ENCODE results near the gene RAB3GAP1.
"Not testable (repeated sequence)": the region's sequence is repeated elsewhere in the genome, so short reads cannot be mapped to it uniquely, and the experiment has no call there.

Gene RAB3GAP1

GRCh38 chr2:135089597-135089996 is 37.5 kb downstream of the RAB3GAP1 start:
- H3K4me3 ChIP-seq (ENCODE audit: low read length in 2 of 2); H3K9ac ChIP-seq (ENCODE audit: low read length in 2 of 2); H3K36me3 ChIP-seq (ENCODE audit: control insufficient read depth in 2 of 2, insufficient read depth in 2 of 2, low read length in 2 of 2); H3K4me1 ChIP-seq (ENCODE audit: control insufficient read depth, insufficient read depth, low read length); H3K27ac ChIP-seq (ENCODE audit: low read length); H3K9me3 ChIP-seq (ENCODE audit: control insufficient read depth in 2 of 2, low read length in 2 of 2); H3K27me3 ChIP-seq (ENCODE audit: control insufficient read depth in 1 of 2, insufficient read depth in 2 of 2, low read length in 2 of 2): not testable (repeated sequence)

GRCh38 chr2:135091681-135092080 is 39.6 kb downstream of the RAB3GAP1 start:
- Histone ChIP-seq H3K9me3 (ENCODE audit: control insufficient read depth in 2 of 2, low read length in 2 of 2) (no peaks in the 10 kb centered on the region), H3K4me1 (ENCODE audit: control insufficient read depth, insufficient read depth, low read length) (no peaks in the 10 kb centered on the region), H3K36me3 (ENCODE audit: control insufficient read depth in 2 of 2, insufficient read depth in 2 of 2, low read length in 2 of 2) (peaks cover 5 to 6% of the 10 kb centered on the region in 2 donors), H3K27me3 (ENCODE audit: control insufficient read depth in 1 of 2, insufficient read depth in 2 of 2, low read length in 2 of 2) (no peaks in the 10 kb centered on the region), H3K4me3 (ENCODE audit: low read length in 2 of 2) (no peak overlapping the region), H3K9ac (ENCODE audit: low read length in 2 of 2) (no peak overlapping the region), H3K27ac (ENCODE audit: low read length) (no peak overlapping the region)

- peaks cover 5 to 6% of the 10 kb centered on the region in 2 donors for H3K36me3 ChIP-seq (ENCODE audit: control insufficient read depth in 2 of 2, insufficient read depth in 2 of 2, low read length in 2 of 2)
- no peak overlapping the region for H3K27ac ChIP-seq (ENCODE audit: low read length)
- H3K4me1 ChIP-seq (ENCODE audit: control insufficient read depth, insufficient read depth, low read length): no peaks in the 10 kb centered on the region
- H3K9ac ChIP-seq (ENCODE audit: low read length in 2 of 2): no peak overlapping the region
- H3K4me3 ChIP-seq (ENCODE audit: low read length in 2 of 2): no peak overlapping the region
- no peaks in the 10 kb centered on the region for H3K27me3 ChIP-seq (ENCODE audit: control insufficient read depth in 1 of 2, insufficient read depth in 2 of 2, low read length in 2 of 2)
- no peaks in the 10 kb centered on the region for H3K9me3 ChIP-seq (ENCODE audit: control insufficient read depth in 2 of 2, low read length in 2 of 2)
Observed at GRCh38 chr2:135093193-135093592, 41.1 kb downstream of the RAB3GAP1 start.

- H3K27ac ChIP-seq (ENCODE audit: low read length): no peak overlapping the region
- H3K4me3 ChIP-seq (ENCODE audit: low read length in 2 of 2): no peak overlapping the region
- H3K4me1 ChIP-seq (ENCODE audit: control insufficient read depth, insufficient read depth, low read length): no peaks in the 10 kb centered on the region
Observed at GRCh38 chr2:135093670-135094330, 41.7 kb downstream of the RAB3GAP1 start.

GRCh38 chr2:135094508-135094907 is 42.4 kb downstream of the RAB3GAP1 start:
- Histone ChIP-seq H3K36me3 (ENCODE audit: control insufficient read depth in 2 of 2, insufficient read depth in 2 of 2, low read length in 2 of 2) (peaks cover 5 to 6% of the 10 kb centered on the region in 2 donors), H3K9ac (ENCODE audit: low read length in 2 of 2) (no peak overlapping the region), H3K27ac (ENCODE audit: low read length) (no peak overlapping the region), H3K9me3 (ENCODE audit: control insufficient read depth in 2 of 2, low read length in 2 of 2) (no peaks in the 10 kb centered on the region), H3K4me3 (ENCODE audit: low read length in 2 of 2) (no peak overlapping the region), H3K27me3 (ENCODE audit: control insufficient read depth in 1 of 2, insufficient read depth in 2 of 2, low read length in 2 of 2) (no peaks in the 10 kb centered on the region), H3K4me1 (ENCODE audit: control insufficient read depth, insufficient read depth, low read length) (no peaks in the 10 kb centered on the region)

More at GRCh38 chr2:135093670-135094330, 41.7 kb downstream of the RAB3GAP1 start:
- Histone ChIP-seq H3K36me3 (ENCODE audit: control insufficient read depth in 2 of 2, insufficient read depth in 2 of 2, low read length in 2 of 2) (peaks cover 5 to 6% of the 10 kb centered on the region in 2 donors), H3K9me3 (ENCODE audit: control insufficient read depth in 2 of 2, low read length in 2 of 2) (no peaks in the 10 kb centered on the region), H3K27me3 (ENCODE audit: control insufficient read depth in 1 of 2, insufficient read depth in 2 of 2, low read length in 2 of 2) (no peaks in the 10 kb centered on the region), H3K9ac (ENCODE audit: low read length in 2 of 2) (no peak overlapping the region)

GRCh38 chr2:135095591-135095990 is 43.5 kb downstream of the RAB3GAP1 start:
- H3K9ac ChIP-seq (ENCODE audit: low read length in 2 of 2): no peak overlapping the region
- no peaks in the 10 kb centered on the region for H3K27me3 ChIP-seq (ENCODE audit: control insufficient read depth in 1 of 2, insufficient read depth in 2 of 2, low read length in 2 of 2)
- no peak overlapping the region for H3K27ac ChIP-seq (ENCODE audit: low read length)
- H3K4me1 ChIP-seq (ENCODE audit: control insufficient read depth, insufficient read depth, low read length): no peaks in the 10 kb centered on the region
- H3K9me3 ChIP-seq (ENCODE audit: control insufficient read depth in 2 of 2, low read length in 2 of 2): no peaks in the 10 kb centered on the region
- H3K4me3 ChIP-seq (ENCODE audit: low read length in 2 of 2): no peak overlapping the region
- H3K36me3 ChIP-seq (ENCODE audit: control insufficient read depth in 2 of 2, insufficient read depth in 2 of 2, low read length in 2 of 2): peaks cover 5 to 6% of the 10 kb centered on the region in 2 donors

GRCh38 chr2:135096665-135097446 is 44.8 kb downstream of the RAB3GAP1 start:
- H3K4me1 ChIP-seq (ENCODE audit: control insufficient read depth, insufficient read depth, low read length): no peaks in the 10 kb centered on the region
- H3K9ac ChIP-seq (ENCODE audit: low read length in 2 of 2): no peak overlapping the region
- H3K27ac ChIP-seq (ENCODE audit: low read length): no peak overlapping the region
- H3K9me3 ChIP-seq (ENCODE audit: control insufficient read depth in 2 of 2, low read length in 2 of 2): no peaks in the 10 kb centered on the region
- H3K27me3 ChIP-seq (ENCODE audit: control insufficient read depth in 1 of 2, insufficient read depth in 2 of 2, low read length in 2 of 2): no peaks in the 10 kb centered on the region
- H3K36me3 ChIP-seq (ENCODE audit: control insufficient read depth in 2 of 2, insufficient read depth in 2 of 2, low read length in 2 of 2): peaks cover 6% of the 10 kb centered on the region in 2 donors
- no peak overlapping the region for H3K4me3 ChIP-seq (ENCODE audit: low read length in 2 of 2)

GRCh38 chr2:135097532-135098231 is 45.6 kb downstream of the RAB3GAP1 start:
- Histone ChIP-seq H3K27ac (ENCODE audit: low read length) (no peak overlapping the region), H3K36me3 (ENCODE audit: control insufficient read depth in 2 of 2, insufficient read depth in 2 of 2, low read length in 2 of 2) (peaks cover 6 to 11% of the 10 kb centered on the region in 2 donors), H3K9ac (ENCODE audit: low read length in 2 of 2) (no peak overlapping the region), H3K9me3 (ENCODE audit: control insufficient read depth in 2 of 2, low read length in 2 of 2) (no peaks in the 10 kb centered on the region), H3K4me3 (ENCODE audit: low read length in 2 of 2) (no peak overlapping the region), H3K27me3 (ENCODE audit: control insufficient read depth in 1 of 2, insufficient read depth in 2 of 2, low read length in 2 of 2) (no peaks in the 10 kb centered on the region), H3K4me1 (ENCODE audit: control insufficient read depth, insufficient read depth, low read length) (no peaks in the 10 kb centered on the region)

GRCh38 chr2:135099802-135100483 is 47.9 kb downstream of the RAB3GAP1 start:
- Histone ChIP-seq H3K36me3 (ENCODE audit: control insufficient read depth in 2 of 2, insufficient read depth in 2 of 2, low read length in 2 of 2) (peaks cover 0 to 8% of the 10 kb centered on the region in 2 donors), H3K4me3 (ENCODE audit: low read length in 2 of 2) (no peak overlapping the region), H3K27me3 (ENCODE audit: control insufficient read depth in 1 of 2, insufficient read depth in 2 of 2, low read length in 2 of 2) (no peaks in the 10 kb centered on the region), H3K4me1 (ENCODE audit: control insufficient read depth, insufficient read depth, low read length) (no peaks in the 10 kb centered on the region), H3K27ac (ENCODE audit: low read length) (no peak overlapping the region), H3K9me3 (ENCODE audit: control insufficient read depth in 2 of 2, low read length in 2 of 2) (no peaks in the 10 kb centered on the region), H3K9ac (ENCODE audit: low read length in 2 of 2) (no peak overlapping the region)

GRCh38 chr2:135103843-135104242 is 51.8 kb downstream of the RAB3GAP1 start:
- Histone ChIP-seq H3K9ac (ENCODE audit: low read length in 2 of 2) (no peak overlapping the region), H3K27me3 (ENCODE audit: control insufficient read depth in 1 of 2, insufficient read depth in 2 of 2, low read length in 2 of 2) (no peaks in the 10 kb centered on the region), H3K4me3 (ENCODE audit: low read length in 2 of 2) (no peak overlapping the region), H3K4me1 (ENCODE audit: control insufficient read depth, insufficient read depth, low read length) (no peaks in the 10 kb centered on the region), H3K27ac (ENCODE audit: low read length) (no peak overlapping the region), H3K9me3 (ENCODE audit: control insufficient read depth in 2 of 2, low read length in 2 of 2) (no peaks in the 10 kb centered on the region), H3K36me3 (ENCODE audit: control insufficient read depth in 2 of 2, insufficient read depth in 2 of 2, low read length in 2 of 2) (peaks cover 0 to 6% of the 10 kb centered on the region in 2 donors)
